Measurements from ENCODE around the gene PPM1N. TPM values are rescaled to one million over a fixed set of nuclear protein-coding genes. Genes with fewer than 3 reads are reported as not detected.

Gene PPM1N
- total and polyA plus RNA-seq, 9 donors, result 0.21 to 1.7 (median 0.89) TPM; not detected in 1

GRCh38 chr19:45471931-45472562 is 26.2 kb upstream of the PPM1N start:
- no peaks in the 10 kb centered on the region for H3K36me3 ChIP-seq
- intact Hi-C loops (cut with DNase I), result no loop called here
- H3K4me1 ChIP-seq (ENCODE audit: insufficient read depth), result peaks cover 12% of the 10 kb centered on the region
- H3K9me3 ChIP-seq, result no peaks in the 10 kb centered on the region
- DNase-seq, result peak in 1 of 5 donors; percentile 60
- H3K27ac ChIP-seq, result no peak overlapping the region
- H3K27me3 ChIP-seq, result no peaks in the 10 kb centered on the region
- no peak for TF ChIP-seq POLR2A (IDR thresholded peaks at IDR 0.05)
- TF ChIP-seq CTCF (IDR thresholded peaks at IDR 0.05), result no peak
- TF ChIP-seq EP300 (IDR thresholded peaks at IDR 0.05), result no peak
- H3K4me3 ChIP-seq, result no peak overlapping the region
- 62 to 69% (median 63%) methylated on average over 7 of the region's 7 CpGs for WGBS, 3 donors

- 48 to 53% (median 50%) methylated on average over 42 to 44 of the region's 44 CpGs for WGBS, 3 donors
- Histone ChIP-seq H3K4me1 (ENCODE audit: insufficient read depth) (peaks cover 9% of the 10 kb centered on the region), H3K9me3 (no peaks in the 10 kb centered on the region), H3K27ac (no peak overlapping the region), H3K36me3 (no peaks in the 10 kb centered on the region), H3K27me3 (no peaks in the 10 kb centered on the region), H3K4me3 (no peak overlapping the region)
- peak in 1 of 5 donors; percentile 76 for DNase-seq
- no peak for TF ChIP-seq POLR2A (IDR thresholded peaks at IDR 0.05)
- no peak for TF ChIP-seq CTCF (IDR thresholded peaks at IDR 0.05)
- no peak for TF ChIP-seq EP300 (IDR thresholded peaks at IDR 0.05)
- intact Hi-C loops (cut with DNase I), result no loop called here
These were observed 25.5 kb upstream of the PPM1N start for GRCh38 chr19:45472563-45473366.

GRCh38 chr19:45473367-45473681 is 24.9 kb upstream of the PPM1N start:
- WGBS, 3 donors, result 48 to 60% (median 57%) methylated on average over 5 of the region's 5 CpGs
- Histone ChIP-seq H3K4me3 (no peak overlapping the region), H3K27me3 (no peaks in the 10 kb centered on the region), H3K9me3 (no peaks in the 10 kb centered on the region), H3K4me1 (ENCODE audit: insufficient read depth) (peaks cover 6% of the 10 kb centered on the region), H3K27ac (no peak overlapping the region), H3K36me3 (no peaks in the 10 kb centered on the region)
- intact Hi-C loops (cut with DNase I), result no loop called here
- no peak for TF ChIP-seq CTCF (IDR thresholded peaks at IDR 0.05)
- TF ChIP-seq POLR2A (IDR thresholded peaks at IDR 0.05), result no peak
- no peak for TF ChIP-seq EP300 (IDR thresholded peaks at IDR 0.05)
- DNase-seq, result no peak

- Histone ChIP-seq H3K4me3 (no peak overlapping the region), H3K36me3 (no peaks in the 10 kb centered on the region), H3K4me1 (ENCODE audit: insufficient read depth) (peaks cover 6% of the 10 kb centered on the region), H3K9me3 (no peaks in the 10 kb centered on the region), H3K27me3 (no peaks in the 10 kb centered on the region), H3K27ac (no peak overlapping the region)
- intact Hi-C loops (cut with DNase I), result no loop called here
- peak in 1 of 5 donors; percentile 84 for DNase-seq
- TF ChIP-seq CTCF (IDR thresholded peaks at IDR 0.05) (no peak), POLR2A (IDR thresholded peaks at IDR 0.05) (peak; percentile 42)
- 77 to 78% (median 78%) methylated on average over 27 of the region's 27 CpGs for WGBS, 3 donors
These were observed 24.3 kb upstream of the PPM1N start for GRCh38 chr19:45473682-45474605.

Measured in ovary (tissue), 9 donors.